Right lung (tissue), 5 donors: ENCODE measurements around the gene SPSB1. TPM values are rescaled to one million over a fixed set of nuclear protein-coding genes. Genes with fewer than 3 reads are reported as not detected.

Experiments
- DNase-seq, 2 donors: peaks; one replicate each; pipeline ENCODE4 v3.0.0-alpha.2; 2013
- polyA plus RNA-seq, 5 donors: library from polyadenylated mRNA; unstranded; fragments of 120-200 nt; gene quantifications; one replicate each; pipeline versions ENCODE4 v1.2.1 to v1.2.3, GENCODE V29; 2013; ENCODE audit warnings: inconsistent platforms in 1 of 5, low replicate concordance in 1 of 5; ENCODE audit not compliant: insufficient read length in 5 of 5, insufficient read depth in 1 of 5

SPSB1 gene
- polyA plus RNA-seq, 5 donors = 6.3 to 8.8 (median 7.9) TPM

DNA sequence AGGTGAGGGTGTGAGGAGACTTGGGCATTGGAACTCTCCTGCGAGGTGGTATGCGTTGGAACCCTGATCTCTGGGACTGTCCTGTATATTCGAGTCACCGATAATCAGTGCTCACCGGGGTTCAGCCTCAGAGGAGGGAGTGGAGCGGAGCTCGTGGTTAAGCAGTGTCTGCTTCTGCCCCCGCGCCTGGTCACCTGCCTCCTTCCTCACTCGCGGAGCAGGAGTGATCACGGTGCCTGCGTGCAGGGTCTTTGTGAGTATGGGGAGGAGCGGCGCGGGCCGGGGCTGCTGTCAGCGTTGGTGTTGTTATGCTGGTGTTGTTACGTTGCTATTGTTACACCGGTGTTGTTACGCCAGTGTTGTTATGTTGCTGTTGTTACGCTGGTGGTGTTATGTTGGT is 34.8 kb upstream of the SPSB1 start:
- no peak for DNase-seq

DNA sequence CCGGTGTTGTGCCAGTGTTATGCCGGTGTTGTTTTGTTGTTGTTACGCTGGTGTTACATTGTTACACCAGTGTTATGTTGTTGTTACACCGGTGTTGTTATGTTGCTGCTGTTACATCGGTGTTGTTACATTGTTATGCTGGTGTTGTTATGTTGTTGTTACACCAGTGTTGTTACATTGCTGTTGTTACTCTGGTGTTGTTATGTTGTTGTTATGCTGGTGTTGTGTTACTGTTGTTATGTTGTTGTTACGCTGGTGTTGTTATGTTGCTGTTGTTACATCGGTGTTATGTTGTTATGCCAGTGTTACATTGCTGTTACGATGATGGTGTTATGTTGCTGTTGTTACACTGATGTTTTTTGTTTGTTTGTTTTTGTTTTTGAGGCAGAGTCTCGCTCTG is 34.1 kb upstream of the SPSB1 start:
- no peak for DNase-seq

DNA sequence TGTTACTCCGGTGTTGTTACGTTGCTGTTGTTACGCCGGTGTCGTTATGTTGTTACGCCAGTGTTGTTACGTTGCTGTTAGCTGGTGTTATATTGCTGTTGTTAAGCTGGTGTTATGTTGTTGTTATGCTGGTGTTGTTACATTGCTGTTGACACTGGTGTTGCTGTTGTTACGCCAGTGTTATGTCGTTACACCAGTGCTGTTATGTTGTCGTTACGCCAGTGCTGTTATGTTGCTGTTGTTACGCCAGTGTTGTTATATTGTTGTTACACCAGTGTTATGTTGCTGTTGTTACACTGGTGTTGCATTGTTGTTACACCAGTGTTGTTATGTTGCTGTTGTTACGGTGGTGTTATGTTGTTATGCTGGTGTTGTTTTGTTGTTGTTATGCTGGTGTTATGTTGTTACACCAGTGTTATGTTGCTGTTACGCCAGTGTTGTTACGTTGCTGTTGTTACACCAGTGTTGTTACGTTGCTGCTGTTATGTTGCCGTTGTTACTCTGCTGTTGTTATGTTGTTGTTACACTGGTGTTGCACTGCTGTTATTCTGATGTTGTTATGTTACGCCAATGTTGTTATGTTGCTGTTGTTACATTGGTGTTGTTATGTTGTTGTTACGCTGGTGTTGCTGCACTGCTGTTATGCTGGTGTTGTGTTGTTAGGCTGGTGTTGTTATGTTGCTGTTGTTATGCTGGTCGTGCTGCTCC is 32.5 kb upstream of the SPSB1 start:
- DNase-seq = no peak

DNA sequence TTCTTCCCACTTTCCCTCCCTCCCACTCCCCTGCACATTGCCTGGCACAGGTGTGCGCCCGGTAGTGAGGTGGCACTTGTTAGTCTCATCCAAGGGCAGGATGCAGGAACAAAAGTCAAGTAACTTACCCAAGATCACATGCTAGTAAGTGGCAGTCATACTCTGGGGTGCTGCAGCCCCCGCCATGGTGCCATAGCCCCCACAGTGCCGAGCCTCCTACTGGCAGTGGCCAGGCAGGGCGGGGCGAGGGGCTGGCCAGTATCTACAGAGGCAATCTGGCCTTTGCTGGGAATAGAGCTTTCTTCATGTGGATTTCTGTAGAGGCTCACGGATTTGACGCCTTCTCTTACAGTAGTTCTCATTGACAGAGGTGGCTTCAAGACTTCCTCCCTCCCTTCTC is 31.2 kb upstream of the SPSB1 start:
- DNase-seq = no peak

DNA sequence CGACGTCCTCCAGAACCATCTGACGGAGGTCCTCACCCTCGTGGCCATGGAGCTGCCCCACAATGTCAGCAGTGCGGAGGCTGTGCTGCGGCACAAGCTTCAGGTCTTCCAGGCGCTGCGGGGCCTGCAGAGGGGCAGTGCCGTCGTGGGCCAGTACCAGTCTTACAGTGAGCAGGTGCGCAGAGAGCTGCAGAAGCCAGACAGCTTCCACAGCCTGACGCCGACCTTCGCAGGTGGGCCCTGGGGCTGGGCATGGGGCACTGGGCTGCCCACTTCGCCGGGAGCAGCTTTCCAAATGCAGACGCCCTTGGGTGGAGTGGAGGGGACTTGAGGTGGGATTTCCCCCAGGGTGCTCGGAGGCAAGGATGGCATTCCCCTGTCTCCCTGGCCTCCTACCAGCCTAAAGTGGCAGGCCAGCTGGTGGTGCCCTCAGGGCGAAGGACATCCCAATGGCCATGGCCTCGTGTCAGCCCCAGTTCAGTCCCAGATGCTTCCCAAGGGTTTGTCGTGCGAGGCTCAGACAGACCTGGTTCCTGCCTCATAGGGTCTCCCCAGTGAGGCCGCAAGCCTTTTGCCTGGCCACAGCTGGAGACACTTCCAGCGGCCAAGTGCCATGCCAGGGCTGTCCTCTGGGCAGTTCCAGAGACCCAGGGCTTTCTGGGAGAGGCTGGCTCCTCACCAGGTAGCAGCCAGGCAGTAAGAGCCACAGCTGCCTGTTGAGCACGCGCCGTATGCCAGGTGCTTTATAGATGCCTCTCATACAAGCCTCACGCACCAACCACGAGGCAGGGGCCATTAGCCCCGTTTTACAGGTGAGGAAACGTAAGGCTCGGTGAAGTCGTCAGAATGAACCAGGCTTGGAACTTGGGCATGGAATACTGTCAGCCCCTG is 30.4 kb upstream of the SPSB1 start:
- DNase-seq = no peak

DNA sequence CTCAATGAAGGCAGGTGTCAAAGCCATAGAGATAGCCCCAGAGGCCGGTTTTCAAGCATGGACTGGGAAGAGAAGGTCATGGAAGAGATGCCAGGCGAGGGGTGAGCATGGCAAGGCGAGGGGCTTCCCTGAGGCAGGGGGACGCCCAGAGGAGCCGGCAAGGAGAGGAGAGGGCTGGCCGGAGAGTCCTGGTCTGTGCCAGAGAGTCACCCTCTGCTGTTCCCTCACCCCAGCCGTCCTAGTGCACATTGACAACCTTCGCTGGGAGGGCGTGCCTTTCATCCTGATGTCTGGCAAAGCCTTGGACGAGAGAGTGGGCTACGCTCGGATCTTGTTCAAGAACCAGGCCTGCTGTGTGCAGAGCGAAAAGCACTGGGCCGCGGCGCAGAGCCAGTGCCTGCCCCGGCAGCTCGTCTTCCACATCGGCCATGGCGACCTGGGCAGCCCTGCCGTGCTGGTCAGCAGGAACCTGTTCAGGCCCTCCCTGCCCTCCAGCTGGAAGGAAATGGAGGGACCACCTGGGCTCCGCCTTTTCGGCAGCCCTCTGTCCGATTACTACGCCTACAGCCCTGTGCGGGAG is 29.3 kb upstream of the SPSB1 start:
- DNase-seq = no peak

DNA sequence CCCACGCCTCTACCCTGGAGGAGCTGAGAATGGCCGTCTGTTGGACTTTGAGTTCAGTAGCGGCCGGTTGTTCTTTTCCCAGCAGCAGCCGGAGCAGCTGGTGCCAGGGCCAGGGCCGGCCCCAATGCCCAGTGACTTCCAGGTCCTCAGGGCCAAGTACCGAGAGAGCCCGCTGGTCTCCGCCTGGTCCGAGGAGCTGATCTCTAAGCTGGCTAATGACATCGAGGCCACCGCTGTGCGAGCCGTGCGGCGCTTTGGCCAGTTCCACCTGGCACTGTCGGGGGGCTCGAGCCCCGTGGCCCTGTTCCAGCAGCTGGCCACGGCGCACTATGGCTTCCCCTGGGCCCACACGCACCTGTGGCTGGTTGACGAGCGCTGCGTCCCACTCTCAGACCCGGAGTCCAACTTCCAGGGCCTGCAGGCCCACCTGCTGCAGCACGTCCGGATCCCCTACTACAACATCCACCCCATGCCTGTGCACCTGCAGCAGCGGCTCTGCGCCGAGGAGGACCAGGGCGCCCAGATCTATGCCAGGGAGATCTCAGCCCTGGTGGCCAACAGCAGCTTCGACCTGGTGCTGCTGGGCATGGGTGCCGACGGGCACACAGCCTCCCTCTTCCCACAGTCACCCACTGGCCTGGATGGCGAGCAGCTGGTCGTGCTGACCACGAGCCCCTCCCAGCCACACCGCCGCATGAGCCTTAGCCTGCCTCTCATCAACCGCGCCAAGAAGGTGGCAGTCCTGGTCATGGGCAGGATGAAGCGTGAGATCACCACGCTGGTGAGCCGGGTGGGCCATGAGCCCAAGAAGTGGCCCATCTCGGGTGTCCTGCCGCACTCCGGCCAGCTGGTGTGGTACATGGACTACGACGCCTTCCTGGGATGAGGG is 28.5 kb upstream of the SPSB1 start:
- DNase-seq = no peak

DNA sequence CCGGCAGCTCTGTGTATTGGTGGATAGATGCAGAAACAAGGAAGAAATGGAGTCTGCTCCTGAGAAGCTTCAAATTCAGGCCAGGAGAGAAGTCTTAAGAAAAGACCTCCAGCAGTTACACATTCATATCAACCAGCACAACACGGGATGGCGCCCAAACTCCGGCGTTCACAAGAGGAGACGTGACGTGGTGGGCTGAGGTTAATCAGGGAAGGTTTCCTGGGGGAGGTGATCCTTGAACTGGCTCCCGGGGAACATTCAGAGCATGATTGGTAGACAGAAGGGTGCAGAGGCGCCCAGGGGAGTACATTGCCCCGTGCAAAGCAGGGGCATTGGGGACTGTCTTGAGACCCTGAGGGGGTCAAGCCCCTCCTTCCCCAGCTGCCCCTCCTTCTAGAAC is 27.7 kb upstream of the SPSB1 start:
- no peak for DNase-seq

DNA sequence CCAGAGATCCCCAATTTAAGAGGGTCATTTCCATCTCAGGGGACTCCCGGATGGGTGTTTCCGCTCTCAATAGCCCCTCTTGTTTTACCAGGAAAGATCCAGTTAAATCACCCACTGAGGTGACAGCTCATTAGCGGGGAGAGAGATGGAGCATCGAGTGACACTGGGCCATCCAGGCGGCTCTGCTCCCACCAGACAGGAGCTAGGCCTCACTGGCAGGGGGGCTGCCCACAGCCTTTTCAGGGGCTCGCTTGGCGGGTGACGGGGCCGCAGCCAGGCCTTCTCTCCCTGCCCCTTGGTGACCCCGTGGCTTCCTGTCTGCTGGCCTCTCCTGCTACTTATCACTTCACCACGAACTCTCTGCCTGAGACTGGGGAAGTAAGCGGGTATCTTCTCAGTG is 26.7 kb upstream of the SPSB1 start:
- no peak for DNase-seq

DNA sequence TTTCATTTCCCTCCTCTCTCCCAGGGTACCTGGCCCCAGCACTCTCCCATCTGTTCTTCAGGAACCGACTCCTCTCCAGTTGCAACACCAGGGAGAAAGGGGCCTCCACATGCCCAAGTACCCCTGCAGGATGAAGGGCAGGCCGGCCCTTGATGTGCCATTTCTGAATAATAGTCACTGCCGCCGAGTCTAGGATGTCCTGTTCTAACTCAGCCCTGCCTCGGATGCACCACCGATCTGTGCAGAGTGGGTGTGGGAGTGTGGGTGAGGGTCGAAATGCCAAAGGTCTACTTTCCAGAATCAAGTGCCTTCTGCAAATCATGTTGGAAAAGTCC is 25.4 kb upstream of the SPSB1 start:
- DNase-seq = no peak

DNA sequence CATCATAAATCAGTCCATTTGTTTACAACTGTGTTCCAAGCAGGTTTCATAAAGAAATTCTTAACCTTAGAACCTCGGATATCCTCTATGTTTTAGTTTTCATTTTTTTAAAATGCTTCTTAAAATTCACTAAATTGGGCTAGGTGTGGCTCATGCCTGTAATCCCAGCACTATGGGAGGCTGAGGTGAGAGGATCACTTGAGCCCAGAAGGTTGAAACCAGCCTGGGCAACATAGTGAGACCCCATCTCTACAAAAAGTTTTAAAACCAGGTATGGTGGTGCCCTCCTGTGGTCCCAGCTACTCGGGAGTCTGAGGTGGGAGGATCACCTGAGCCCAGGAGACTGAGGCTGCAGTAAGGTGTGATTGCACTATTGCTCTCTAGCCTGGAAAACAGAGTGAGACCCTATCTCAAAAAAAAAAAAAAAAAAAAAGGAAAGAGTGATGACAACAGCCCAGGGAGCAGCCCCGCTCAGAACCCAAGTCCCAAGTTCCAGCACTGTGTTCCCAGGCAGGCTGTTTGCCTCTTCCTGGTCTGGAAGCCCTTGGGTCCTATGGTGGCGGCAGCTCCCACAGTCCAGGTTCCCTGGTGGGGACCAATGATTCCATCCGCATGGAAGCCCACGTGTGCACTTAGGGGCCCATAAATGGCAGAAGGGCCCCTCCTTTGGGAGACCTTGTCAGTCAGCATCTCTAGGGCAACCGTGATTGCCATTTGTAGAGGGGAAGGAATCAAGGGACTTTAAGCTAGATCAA is 24.7 kb upstream of the SPSB1 start:
- no peak for DNase-seq

DNA sequence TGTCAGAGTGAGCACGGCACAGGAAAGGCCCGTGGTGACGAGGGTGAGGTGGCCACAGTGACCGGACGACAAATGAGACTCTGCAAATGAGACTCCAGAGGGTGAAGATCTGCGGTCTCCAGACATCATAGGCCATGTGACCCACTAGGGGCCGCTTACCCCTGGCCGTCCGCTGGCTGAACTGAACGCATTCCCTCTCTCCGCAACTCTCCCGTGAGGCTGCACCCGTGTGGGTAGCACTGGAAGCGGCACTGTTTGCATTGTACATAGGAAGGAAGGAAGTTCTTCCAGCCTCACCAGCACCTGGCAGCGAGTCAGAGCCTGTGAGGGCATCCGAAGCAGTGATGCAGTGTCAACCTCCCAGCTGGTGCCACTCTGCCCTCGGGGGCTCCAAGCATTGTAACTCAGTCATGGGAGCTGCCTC is 23.6 kb upstream of the SPSB1 start:
- no peak for DNase-seq

DNA sequence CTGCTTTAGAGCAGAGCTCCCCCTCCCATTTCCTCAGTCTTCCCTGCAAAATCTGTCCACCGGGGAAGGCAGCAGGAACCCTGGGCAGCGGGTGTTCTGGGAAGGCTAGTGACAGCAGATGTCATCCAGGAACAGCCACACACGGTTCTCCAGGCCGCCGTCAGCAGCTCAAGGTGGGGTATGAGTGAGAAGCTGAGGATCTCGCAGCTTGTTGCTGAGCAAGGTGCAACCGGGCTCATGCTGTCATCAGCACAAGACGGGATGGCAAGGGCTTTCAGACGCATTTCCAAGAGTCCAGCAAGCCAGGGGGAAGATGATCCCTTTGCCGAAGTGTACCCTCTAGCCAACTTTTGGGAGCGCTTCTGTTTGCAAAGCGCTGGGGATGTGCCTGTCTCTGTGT is 23.0 kb upstream of the SPSB1 start:
- no peak for DNase-seq

DNA sequence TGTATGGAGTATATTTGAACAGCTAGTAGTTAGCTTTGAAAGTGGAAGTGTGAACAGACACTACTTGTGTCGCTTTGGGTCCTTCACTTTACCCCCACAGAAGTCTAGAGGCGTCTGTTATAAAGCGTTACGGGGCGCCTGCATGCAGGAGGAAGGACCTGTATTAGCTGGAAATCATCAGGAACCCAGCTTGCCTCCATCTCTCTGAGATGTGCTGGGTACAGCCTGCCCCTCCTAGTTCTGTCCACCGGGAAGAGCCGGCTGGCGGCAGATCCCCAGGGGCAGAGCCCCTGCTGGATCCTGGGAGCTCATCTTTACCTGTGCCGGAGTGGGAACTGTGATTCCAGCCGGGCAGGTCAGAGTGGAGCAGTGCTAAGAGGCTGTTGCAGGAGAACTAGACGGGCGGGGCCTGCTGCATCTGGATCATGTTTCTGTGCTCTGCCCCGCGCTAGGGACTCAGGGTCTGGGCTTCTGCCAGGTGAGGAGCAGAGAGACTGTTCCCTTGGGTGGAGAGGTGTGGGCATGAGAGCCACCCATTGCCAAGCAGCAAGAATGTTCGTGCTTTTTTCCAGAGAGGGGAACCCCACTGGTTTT is 22.3 kb upstream of the SPSB1 start:
- no peak for DNase-seq

DNA sequence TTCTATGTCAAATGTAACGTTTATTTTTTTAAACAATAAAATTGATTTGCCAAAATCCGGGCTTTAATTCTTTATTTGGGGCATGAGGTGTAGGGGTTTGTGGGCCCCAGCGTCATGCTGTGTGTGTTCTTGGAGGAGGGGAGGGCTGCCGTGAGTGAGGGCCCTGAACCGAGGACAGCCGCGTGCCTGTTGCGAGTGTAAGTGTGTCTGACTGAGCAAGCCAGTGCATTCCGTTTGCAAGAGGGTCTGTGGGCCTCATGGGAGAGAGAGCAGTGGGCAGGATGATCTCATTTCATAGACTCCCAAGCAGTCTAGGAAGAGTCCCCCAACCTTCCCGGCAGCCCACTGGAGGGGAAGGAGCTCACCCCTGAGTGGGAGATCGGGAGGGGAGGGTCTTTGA is 21.4 kb upstream of the SPSB1 start:
- no peak for DNase-seq

DNA sequence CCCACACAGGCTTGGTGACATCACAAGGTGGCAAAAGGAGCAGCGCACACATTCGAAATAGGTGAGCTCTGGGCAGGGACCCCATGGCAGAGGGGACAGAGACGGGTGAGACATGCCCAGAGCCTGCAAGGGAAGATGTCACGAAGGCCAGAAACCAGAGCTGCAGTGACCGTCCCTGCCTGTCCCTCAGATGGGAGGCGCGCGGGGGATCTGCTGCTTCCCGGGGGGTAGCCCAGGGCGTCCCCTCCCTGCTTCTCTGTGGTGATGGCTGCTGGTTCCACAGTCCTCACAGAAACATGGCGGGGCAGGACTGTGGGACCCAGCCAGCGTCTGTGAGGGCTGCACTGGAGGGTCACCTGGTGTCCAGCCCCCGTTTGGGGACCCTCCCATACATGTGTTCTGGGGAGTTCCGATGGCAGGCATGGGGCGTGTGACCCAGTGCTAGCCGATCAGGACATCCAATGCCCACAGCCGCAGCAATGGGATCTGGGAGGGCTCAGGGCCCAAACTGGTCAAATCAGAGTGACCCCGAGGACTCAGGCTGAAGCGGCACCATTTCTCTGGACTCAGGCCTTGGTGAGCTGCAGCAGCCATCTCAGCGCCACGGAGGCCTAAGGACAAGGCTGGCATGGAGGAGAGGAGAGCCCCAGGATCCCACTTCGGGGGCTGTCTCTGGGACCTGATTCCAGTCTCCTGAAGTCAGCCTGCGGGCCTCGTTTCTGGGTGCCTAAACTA is 20.7 kb upstream of the SPSB1 start:
- DNase-seq = no peak

DNA sequence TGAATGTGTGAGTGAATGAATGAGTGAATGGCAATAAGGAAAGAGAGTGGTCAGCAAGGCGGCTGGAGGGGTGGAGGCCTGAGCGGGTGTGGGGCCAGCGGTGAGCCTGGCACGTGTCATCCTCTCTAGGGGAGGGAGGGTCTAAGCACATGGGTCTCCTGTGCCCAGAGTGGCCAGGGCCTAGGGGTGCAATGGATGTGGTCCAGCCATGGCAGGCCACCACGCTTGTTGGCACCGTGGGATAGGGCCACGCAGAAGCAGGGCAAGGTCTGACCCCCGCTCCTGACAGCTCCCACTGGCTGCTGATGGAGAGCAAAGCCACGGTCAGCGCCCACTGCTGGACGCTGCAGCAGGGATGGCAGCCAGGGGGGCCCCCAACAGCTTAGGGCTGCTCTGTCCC is 19.5 kb upstream of the SPSB1 start:
- DNase-seq = no peak

DNA sequence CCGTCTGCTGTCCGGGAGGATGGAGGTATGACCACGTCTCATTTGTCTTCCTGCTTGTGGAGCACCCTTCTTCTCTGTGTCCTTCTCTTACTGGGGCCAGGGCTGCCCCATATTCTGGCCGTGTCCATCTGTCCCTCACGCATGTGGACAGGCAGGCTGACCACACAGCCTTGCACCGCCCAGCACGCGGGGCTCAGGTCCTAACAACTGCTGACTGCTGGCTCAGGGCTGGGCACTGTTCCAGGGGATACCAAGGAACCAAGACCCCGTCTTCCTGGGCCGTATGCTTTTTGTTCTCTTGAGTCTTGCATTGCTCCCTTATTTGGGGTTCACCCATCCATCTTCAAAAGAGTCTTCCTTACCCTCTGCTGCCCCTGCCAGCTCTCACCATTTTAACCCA is 17.5 kb upstream of the SPSB1 start:
- no peak for DNase-seq

DNA sequence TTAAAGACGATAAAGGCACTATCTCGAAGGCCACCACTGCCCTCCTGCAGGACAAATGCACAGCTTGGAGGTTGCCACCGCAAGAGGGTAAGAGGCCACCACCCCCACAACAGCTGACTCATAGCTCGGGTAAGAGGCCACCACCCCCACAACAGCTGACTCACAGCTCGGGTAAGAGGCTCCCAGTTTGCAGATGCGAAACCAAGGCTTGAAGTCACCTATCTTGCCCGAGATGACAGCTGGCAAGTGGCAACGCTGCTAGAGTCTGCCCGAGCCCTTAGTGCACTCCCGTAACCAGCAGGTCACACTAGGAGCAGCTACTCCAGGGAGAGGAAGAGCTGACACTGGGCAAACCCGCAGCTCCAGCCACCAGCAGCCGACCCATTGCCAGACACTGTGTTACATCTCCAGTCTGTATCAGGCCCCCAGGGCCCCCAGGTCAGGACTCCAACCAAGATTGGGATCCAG is 17.1 kb upstream of the SPSB1 start:
- no peak for DNase-seq

DNA sequence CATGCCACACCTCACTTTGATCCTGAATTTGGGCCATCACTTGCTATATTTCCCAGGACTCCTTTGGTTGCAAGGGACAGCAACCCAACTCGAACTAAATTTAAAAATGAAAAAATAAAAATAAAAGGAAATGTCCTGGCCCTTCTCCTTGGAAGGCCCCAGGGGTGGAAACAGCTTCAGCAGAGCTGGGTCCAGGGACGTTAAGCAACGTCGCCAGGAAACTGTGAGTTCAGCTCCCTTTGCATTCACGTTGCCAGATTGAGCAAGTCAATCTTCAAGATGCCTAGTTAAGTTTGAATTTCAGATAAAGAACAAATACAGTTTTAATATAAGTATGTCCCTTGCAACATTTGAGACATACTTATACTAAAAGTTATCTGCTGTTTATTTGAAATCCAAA is 14.6 kb upstream of the SPSB1 start:
- no peak for DNase-seq
